GM12891 (cell line): ENCODE measurements around the gene ZAP70.
"Not testable (repeated sequence)": the region's sequence is repeated elsewhere in the genome, so short reads cannot be mapped to it uniquely, and the experiment has no call there.

ENCODE experiments used
- POLR2A ChIP-seq: IDR thresholded peaks from 2 replicates; pipeline ENCODE4 v1.6.1; 2011; ENCODE audit warnings: low read depth, low read length, control low read depth
- POLR2AphosphoS5 ChIP-seq: IDR thresholded peaks from 2 replicates; pipeline ENCODE4 v1.6.1; 2011; ENCODE audit warnings: low read depth, low read length, control low read depth
- TAF1 ChIP-seq: IDR thresholded peaks from 2 replicates; pipeline ENCODE4 v1.6.1; 2011; ENCODE audit warnings: low read depth, low read length, control low read depth

- not testable (repeated sequence) for TF ChIP-seq POLR2AphosphoS5, POLR2A, TAF1
These were observed 1.2 kb upstream of the ZAP70 start for GRCh38 chr2:97712175-97712574.
